H1 (cell line): ENCODE data around the gene SLC7A8. TPM values are rescaled to one million over a fixed set of nuclear protein-coding genes. Genes with fewer than 3 reads are reported as not detected.

Experiments used
- ATF3 ChIP-seq: IDR thresholded peaks from 2 replicates; pipeline ENCODE4 v1.6.1; 2011; ENCODE audit warnings: low read depth, mild to moderate bottlenecking, low read length; ENCODE audit not compliant: insufficient read depth
- CREB1 ChIP-seq: IDR thresholded peaks from 2 replicates; pipeline ENCODE4 v1.6.1; 2012; ENCODE audit warnings: inconsistent platforms
- CTBP2 ChIP-seq: IDR thresholded peaks from 2 replicates; pipeline ENCODE4 v1.7.0; 2011; ENCODE audit warnings: borderline replicate concordance, mild to moderate bottlenecking, moderate library complexity, mixed read lengths, low read length; ENCODE audit not compliant: insufficient read depth, insufficient read length
- E2F6 ChIP-seq: IDR thresholded peaks from 2 replicates; pipeline ENCODE4 v1.6.1; 2012; ENCODE audit warnings: inconsistent platforms
- HDAC2 ChIP-seq, 2 experiments: fragments of 300-600 bp in 1 of 2; sonication (generic) in 1 of 2; IDR thresholded peaks; 2 replicates each; pipeline ENCODE4 v1.6.1; 2011 to 2012; ENCODE audit warnings: low read depth in 2 of 2, low read length in 2 of 2, mild to moderate bottlenecking in 2 of 2, moderate library complexity in 2 of 2, borderline replicate concordance in 1 of 2, inconsistent platforms in 1 of 2
- JUN ChIP-seq: IDR thresholded peaks from 2 replicates; pipeline ENCODE4 v1.6.1; 2011; ENCODE audit warnings: low read depth, mild to moderate bottlenecking, improper control_type of control experiment, low read length
- MAFK ChIP-seq: IDR thresholded peaks from 2 replicates; pipeline ENCODE4 v1.6.1; 2012; ENCODE audit warnings: low read depth, mild to moderate bottlenecking, improper control_type of control experiment, low read length
- PHF8 ChIP-seq: fragments of 200-600 bp; sonication (generic); conservative IDR thresholded peaks from 2 replicates; pipeline ENCODE4 v1.7.1; 2012; ENCODE audit warnings: low read depth, mild to moderate bottlenecking, inconsistent platforms, low read length, moderate library complexity
- POLR2A ChIP-seq, 2 experiments: IDR thresholded peaks; 1 replicate in 1 of 2; 2 replicates in 1 of 2; pipeline ENCODE4 v1.6.1; 2011; ENCODE audit warnings: low read depth in 2 of 2, low read length in 2 of 2, mild to moderate bottlenecking in 2 of 2; ENCODE audit errors: control extremely low read depth in 1 of 2
- RAD21 ChIP-seq, 2 experiments: IDR thresholded peaks in 1 of 2; conservative IDR thresholded peaks in 1 of 2; 2 replicates each; pipeline ENCODE4 v1.6.1; 2011; ENCODE audit warnings: low read depth in 2 of 2, low read length in 2 of 2, improper control_type of control experiment in 1 of 2, inconsistent platforms in 1 of 2, mild to moderate bottlenecking in 1 of 2, moderate library complexity in 1 of 2
- RFX5 ChIP-seq: IDR thresholded peaks from 2 replicates; pipeline ENCODE4 v1.6.1; 2011; ENCODE audit warnings: low read depth, low read length, improper control_type of control experiment, borderline replicate concordance
- RXRA ChIP-seq: IDR thresholded peaks from 2 replicates; pipeline ENCODE4 v1.6.1; 2011; ENCODE audit warnings: low read depth, mild to moderate bottlenecking, low read length, moderate library complexity; ENCODE audit not compliant: insufficient read depth
- SIN3A ChIP-seq, 2 experiments: IDR thresholded peaks in 1 of 2; conservative IDR thresholded peaks in 1 of 2; 2 replicates each; pipeline ENCODE4 v1.6.1; 2011 to 2012; ENCODE audit warnings: low read length in 2 of 2, improper control_type of control experiment in 1 of 2, low read depth in 1 of 2, mild to moderate bottlenecking in 1 of 2
- SUZ12 ChIP-seq: fragments of 200-600 bp; sonication (generic); IDR thresholded peaks from 2 replicates; pipeline ENCODE4 v1.6.1; 2012; ENCODE audit warnings: mild to moderate bottlenecking, inconsistent platforms, low read length, moderate library complexity, mixed read lengths
- TAF1 ChIP-seq: IDR thresholded peaks from 2 replicates; pipeline ENCODE4 v1.6.1; 2011; ENCODE audit warnings: mild to moderate bottlenecking, low read depth, low read length
- TBP ChIP-seq: IDR thresholded peaks from 2 replicates; pipeline ENCODE4 v1.6.1; 2011; ENCODE audit warnings: low read depth, low read length, improper control_type of control experiment
- polyA plus RNA-seq, 7 experiments: library from polyadenylated mRNA; depleted of rRNA in 3 of 7; stranded (reverse) in 5 of 7; unstranded in 2 of 7; fragments of >200 nt in 5 of 7; fragments of 200-250 nt in 2 of 7; gene quantifications; 1 replicate in 5 of 7; 2 replicates in 1 of 7; 4 replicates in 1 of 7; pipeline versions ENCODE4 v1.2.1 to v1.2.3, GENCODE V29; 2011 to 2013; ENCODE audit warnings: missing spikeins in 2 of 7, mixed read lengths in 2 of 7
- total RNA-seq: library from RNA; stranded (reverse); fragmentation: NEBNext Ultra II Directional; extraction: Animal tissue kit (Norgen Biotek cat#: 25700); gene quantifications from 2 replicates; pipeline ENCODE4 v1.2.1, GENCODE V29; 2021

SLC7A8 gene
- total and polyA plus RNA-seq, 2 of the 8 experiments (the other 6 are each of a cell fraction or from before 2014, with no cell fraction given) = 182 to 204 TPM

- TF ChIP-seq PHF8 (no peak), TBP (no peak; the same call in 1 of the 2 replicates), JUN (no peak), MAFK (peak; percentile 99), SIN3A (conservative IDR thresholded peaks at IDR 0.05 in 1 of 2, IDR thresholded peaks at IDR 0.05 in 1 of 2; ENCODE audit: low read depth in 1 of 2, low read length in 2 of 2) (peak in 1 of 2 experiments; percentile 82; a peak in 1 of 4 replicates), TAF1 (0 out of 2 replicates have a peak, but pooled peaks have one; percentile 46), E2F6 (peak; percentile 54), ATF3 (no peak), POLR2A (IDR thresholded peaks at IDR 0.05; ENCODE audit: control extremely low read depth in 1 of 2, low read depth in 2 of 2, low read length in 2 of 2) (peak; percentile 43 to 54), CREB1 (no peak), RXRA (0 out of 2 replicates have a peak, but pooled peaks have one; percentile 70), HDAC2 (IDR thresholded peaks at IDR 0.05; ENCODE audit: borderline replicate concordance in 1 of 2, low read depth in 2 of 2, low read length in 2 of 2) (peak; percentile 88 to 95; a peak in 3 of 4 replicates), CTBP2 (peak; percentile 88), SUZ12 (no peak), RAD21 (IDR thresholded peaks at IDR 0.05 in 1 of 2, conservative IDR thresholded peaks at IDR 0.05 in 1 of 2; ENCODE audit: low read depth in 2 of 2, low read length in 2 of 2) (no peak; a peak in 2 of 4 replicates), RFX5 (no peak)
- TF ChIP-seq, all 59 proteins: peak for 17
These were observed 22.4 kb downstream of the SLC7A8 start (continued) for GRCh38 chr14:23160924-23161522.
